Neuron (in vitro differentiated cells): ENCODE measurements around the gene SPINK2.

Experiments
- H2AFZ ChIP-seq: one replicate; pipeline ENCODE4 v1.6.1; 2013; ENCODE audit warnings: low read depth, mild to moderate bottlenecking, inconsistent platforms, low read length, moderate library complexity
- H3K27me3 ChIP-seq: one replicate; pipeline ENCODE4 v1.6.1; 2013; ENCODE audit warnings: low read length; ENCODE audit not compliant: insufficient read depth
- H3K36me3 ChIP-seq: one replicate; pipeline ENCODE4 v1.6.1; 2013; ENCODE audit warnings: low read length; ENCODE audit not compliant: insufficient read depth
- H3K4me1 ChIP-seq: one replicate; pipeline ENCODE4 v1.6.1; 2013; ENCODE audit warnings: low read length; ENCODE audit not compliant: insufficient read depth
- H3K4me3 ChIP-seq: 2 replicates; pipeline ENCODE4 v1.5.1; 2013; ENCODE audit warnings: mild to moderate bottlenecking, low read length, moderate library complexity
- H3K9me3 ChIP-seq: one replicate; pipeline ENCODE4 v1.6.1; 2013; ENCODE audit warnings: low read length

The SPINK2 gene

GRCh38 chr4:56788081-56788480, 33.4 kb downstream of the SPINK2 start:
- Histone ChIP-seq H3K4me3 (no peak overlapping the region), H3K9me3 (no peaks in the 10 kb centered on the region), H3K36me3 (no peaks in the 10 kb centered on the region)

GRCh38 chr4:56787380-56787779, 34.1 kb downstream of the SPINK2 start:
- H3K4me1 ChIP-seq, result no peaks in the 10 kb centered on the region
- no peak overlapping the region for H2AFZ ChIP-seq
- H3K27me3 ChIP-seq, result peaks cover 9% of the 10 kb centered on the region
- H3K36me3 ChIP-seq, result no peaks in the 10 kb centered on the region
- no peaks in the 10 kb centered on the region for H3K9me3 ChIP-seq
- no peak overlapping the region for H3K4me3 ChIP-seq

More at GRCh38 chr4:56788081-56788480, 33.4 kb downstream of the SPINK2 start:
- H3K27me3 ChIP-seq, result peaks cover 9% of the 10 kb centered on the region
- no peaks in the 10 kb centered on the region for H3K4me1 ChIP-seq
- no peak overlapping the region for H2AFZ ChIP-seq

GRCh38 chr4:56786955-56787354, 34.5 kb downstream of the SPINK2 start:
- Histone ChIP-seq H3K4me1 (no peaks in the 10 kb centered on the region), H3K36me3 (no peaks in the 10 kb centered on the region), H2AFZ (no peak overlapping the region), H3K4me3 (no peak overlapping the region), H3K27me3 (peaks cover 11% of the 10 kb centered on the region), H3K9me3 (no peaks in the 10 kb centered on the region)

GRCh38 chr4:56783986-56784385, 37.5 kb downstream of the SPINK2 start:
- Histone ChIP-seq H3K9me3 (no peaks in the 10 kb centered on the region), H3K4me1 (no peaks in the 10 kb centered on the region), H3K27me3 (peaks cover 13% of the 10 kb centered on the region), H3K36me3 (no peaks in the 10 kb centered on the region), H3K4me3 (no peak overlapping the region), H2AFZ (no peak overlapping the region)

- Histone ChIP-seq H3K27me3 (peaks cover 7% of the 10 kb centered on the region), H3K36me3 (no peaks in the 10 kb centered on the region), H2AFZ (no peak overlapping the region), H3K4me3 (no peak overlapping the region), H3K9me3 (no peaks in the 10 kb centered on the region), H3K4me1 (no peaks in the 10 kb centered on the region)
These were observed 39.5 kb downstream of the SPINK2 start for GRCh38 chr4:56782019-56782418.

GRCh38 chr4:56773346-56773745, 48.2 kb downstream of the SPINK2 start:
- no peaks in the 10 kb centered on the region for H3K36me3 ChIP-seq
- no peaks in the 10 kb centered on the region for H3K9me3 ChIP-seq
- no peak overlapping the region for H3K4me3 ChIP-seq
- no peaks in the 10 kb centered on the region for H3K27me3 ChIP-seq
- H2AFZ ChIP-seq, result no peak overlapping the region
- no peaks in the 10 kb centered on the region for H3K4me1 ChIP-seq

- Histone ChIP-seq H2AFZ (no peak overlapping the region), H3K4me1 (no peaks in the 10 kb centered on the region), H3K36me3 (no peaks in the 10 kb centered on the region), H3K9me3 (no peaks in the 10 kb centered on the region), H3K4me3 (no peak overlapping the region), H3K27me3 (peaks cover 4% of the 10 kb centered on the region)
These were observed 49.4 kb downstream of the SPINK2 start for GRCh38 chr4:56772134-56772533.

GRCh38 chr4:56768763-56769162, 52.7 kb downstream of the SPINK2 start:
- H3K4me1 ChIP-seq, result no peaks in the 10 kb centered on the region
- H2AFZ ChIP-seq, result no peak overlapping the region
- H3K9me3 ChIP-seq, result no peaks in the 10 kb centered on the region
- no peak overlapping the region for H3K4me3 ChIP-seq
- H3K27me3 ChIP-seq, result peaks cover 7% of the 10 kb centered on the region
- H3K36me3 ChIP-seq, result no peaks in the 10 kb centered on the region

GRCh38 chr4:56768316-56768715, 53.2 kb downstream of the SPINK2 start:
- Histone ChIP-seq H3K9me3 (no peaks in the 10 kb centered on the region), H3K27me3 (peaks cover 7% of the 10 kb centered on the region), H3K4me1 (no peaks in the 10 kb centered on the region), H2AFZ (no peak overlapping the region), H3K4me3 (no peak overlapping the region), H3K36me3 (no peaks in the 10 kb centered on the region)

GRCh38 chr4:56767567-56767966, 53.9 kb downstream of the SPINK2 start:
- Histone ChIP-seq H3K4me1 (no peaks in the 10 kb centered on the region), H3K36me3 (no peaks in the 10 kb centered on the region), H3K4me3 (no peak overlapping the region), H3K9me3 (no peaks in the 10 kb centered on the region), H3K27me3 (peaks cover 8% of the 10 kb centered on the region), H2AFZ (no peak overlapping the region)

- Histone ChIP-seq H2AFZ (no peak overlapping the region), H3K9me3 (no peaks in the 10 kb centered on the region), H3K4me3 (no peak overlapping the region), H3K4me1 (no peaks in the 10 kb centered on the region), H3K27me3 (peaks cover 14% of the 10 kb centered on the region), H3K36me3 (no peaks in the 10 kb centered on the region)
These were observed 56.7 kb downstream of the SPINK2 start for GRCh38 chr4:56764775-56765174.

- Histone ChIP-seq H3K9me3 (no peaks in the 10 kb centered on the region), H2AFZ (no peak overlapping the region), H3K4me1 (no peaks in the 10 kb centered on the region), H3K27me3 (peaks cover 14% of the 10 kb centered on the region), H3K4me3 (no peak overlapping the region), H3K36me3 (no peaks in the 10 kb centered on the region)
These were observed 57.3 kb downstream of the SPINK2 start for GRCh38 chr4:56764223-56764622.

- peaks cover 11% of the 10 kb centered on the region for H3K4me1 ChIP-seq
- H3K27me3 ChIP-seq, result peaks cover 10% of the 10 kb centered on the region
- H3K36me3 ChIP-seq, result no peaks in the 10 kb centered on the region
- H3K9me3 ChIP-seq, result no peaks in the 10 kb centered on the region
- no peak overlapping the region for H3K4me3 ChIP-seq
- no peak overlapping the region for H2AFZ ChIP-seq
These were observed 58.8 kb downstream of the SPINK2 start for GRCh38 chr4:56762484-56763250.

- Histone ChIP-seq H2AFZ (no peak overlapping the region), H3K27me3 (peaks cover 10% of the 10 kb centered on the region), H3K36me3 (no peaks in the 10 kb centered on the region), H3K9me3 (no peaks in the 10 kb centered on the region), H3K4me1 (peaks cover 15% of the 10 kb centered on the region), H3K4me3 (no peak overlapping the region)
These were observed 61.3 kb downstream of the SPINK2 start for GRCh38 chr4:56760183-56760582.
